Measurements from ENCODE around the gene OCA2. TPM values are rescaled to one million over a fixed set of nuclear protein-coding genes. Genes with fewer than 3 reads are reported as not detected.

Gene OCA2
- 7.4 TPM for total RNA-seq

DNA sequence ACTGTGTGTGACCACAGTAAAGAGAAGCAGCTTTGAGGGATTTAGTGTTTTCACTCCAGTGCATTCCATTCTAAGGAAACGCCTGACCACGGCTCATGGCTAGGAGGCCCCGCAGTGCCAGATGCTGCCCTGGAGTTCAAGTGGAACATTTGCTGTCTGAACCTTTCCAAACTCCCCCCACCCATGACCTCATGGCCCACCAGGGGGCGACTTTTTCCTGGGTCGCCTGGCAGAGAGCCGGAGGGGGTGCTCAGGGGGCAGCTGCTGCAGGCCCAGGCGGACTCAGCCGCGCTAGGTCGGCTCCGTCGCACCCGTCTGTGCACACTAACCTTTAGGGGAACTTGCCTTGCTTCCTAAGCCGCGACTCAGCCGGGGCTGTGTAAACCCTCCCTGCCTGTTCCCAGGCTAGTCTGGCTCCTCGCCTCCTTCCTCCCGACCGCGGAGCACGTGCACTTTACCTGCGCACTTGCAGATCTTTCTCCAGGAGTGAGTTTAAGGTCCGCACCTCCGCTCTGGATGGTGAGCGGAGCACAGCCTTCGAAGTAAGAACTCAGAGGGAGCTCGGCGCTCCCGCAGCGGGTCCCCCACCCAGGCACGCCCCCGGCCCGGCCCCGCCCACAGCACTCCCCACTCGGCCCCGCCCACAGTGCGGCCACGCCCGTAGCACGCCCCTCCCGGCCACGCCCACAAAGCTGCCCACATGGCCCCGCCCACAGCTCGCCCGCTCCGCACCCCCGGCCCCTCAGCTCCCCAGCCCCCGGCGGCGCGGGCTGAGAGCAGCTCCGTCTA, at the start of gene OCA2:
Gene OCA2, minus strand, starts transcription at position 550 of the 789 bp plus-strand sequence. CDS start 17,441 bp downstream, outside the sequence.

Other genes with a start within 250 kb of the OCA2 start
- gene HERC2, start 222.9 kb upstream of the OCA2 start, total RNA-seq = 95.7 TPM